Osteocyte (in vitro differentiated cells): Measurements from ENCODE around the gene ARID3C. TPM values are rescaled to one million over a fixed set of nuclear protein-coding genes. Genes with fewer than 3 reads are reported as not detected.

Source experiments
- DNase-seq: peaks from one replicate; pipeline ENCODE4 v3.0.0; 2021; ENCODE audit warnings: mixed read lengths; ENCODE audit not compliant: unreplicated experiment; ENCODE audit errors: extremely low spot score
- H3K27ac Mint-ChIP-seq: one replicate; pipeline ENCODE4 v1.8.0; 2021; ENCODE audit warnings: mild to moderate bottlenecking, mixed read lengths; ENCODE audit not compliant: unreplicated experiment
- H3K27me3 Mint-ChIP-seq: one replicate; pipeline ENCODE4 v1.8.0; 2021; ENCODE audit warnings: mixed read lengths; ENCODE audit not compliant: unreplicated experiment
- H3K36me3 Mint-ChIP-seq: one replicate; pipeline ENCODE4 v1.8.0; 2021; ENCODE audit warnings: mixed read lengths; ENCODE audit not compliant: unreplicated experiment
- H3K4me1 Mint-ChIP-seq: one replicate; pipeline ENCODE4 v1.8.0; 2021; ENCODE audit warnings: mixed read lengths; ENCODE audit not compliant: unreplicated experiment
- H3K4me3 Mint-ChIP-seq: one replicate; pipeline ENCODE4 v1.8.0; 2021; ENCODE audit warnings: mild to moderate bottlenecking, moderate library complexity, mixed read lengths; ENCODE audit not compliant: unreplicated experiment
- H3K9me3 Mint-ChIP-seq: one replicate; pipeline ENCODE4 v1.8.0; 2021; ENCODE audit warnings: mixed read lengths; ENCODE audit not compliant: unreplicated experiment
- total RNA-seq: library from RNA; stranded (reverse); gene quantifications from 2 replicates; pipeline ENCODE4 v1.2.1, GENCODE V29; 2021
- TF ChIP-seq, protein P1 (sequence below): fragments of 200-600 bp; sonication (generic); IDR thresholded peaks from 2 replicates; pipeline ENCODE4 v1.5.0; 2021; ENCODE audit warnings: antibody characterized with exemption, mild to moderate bottlenecking, moderate library complexity

Gene ARID3C
- total RNA-seq, 1 donor from 2014 or later: not detected

DNA sequence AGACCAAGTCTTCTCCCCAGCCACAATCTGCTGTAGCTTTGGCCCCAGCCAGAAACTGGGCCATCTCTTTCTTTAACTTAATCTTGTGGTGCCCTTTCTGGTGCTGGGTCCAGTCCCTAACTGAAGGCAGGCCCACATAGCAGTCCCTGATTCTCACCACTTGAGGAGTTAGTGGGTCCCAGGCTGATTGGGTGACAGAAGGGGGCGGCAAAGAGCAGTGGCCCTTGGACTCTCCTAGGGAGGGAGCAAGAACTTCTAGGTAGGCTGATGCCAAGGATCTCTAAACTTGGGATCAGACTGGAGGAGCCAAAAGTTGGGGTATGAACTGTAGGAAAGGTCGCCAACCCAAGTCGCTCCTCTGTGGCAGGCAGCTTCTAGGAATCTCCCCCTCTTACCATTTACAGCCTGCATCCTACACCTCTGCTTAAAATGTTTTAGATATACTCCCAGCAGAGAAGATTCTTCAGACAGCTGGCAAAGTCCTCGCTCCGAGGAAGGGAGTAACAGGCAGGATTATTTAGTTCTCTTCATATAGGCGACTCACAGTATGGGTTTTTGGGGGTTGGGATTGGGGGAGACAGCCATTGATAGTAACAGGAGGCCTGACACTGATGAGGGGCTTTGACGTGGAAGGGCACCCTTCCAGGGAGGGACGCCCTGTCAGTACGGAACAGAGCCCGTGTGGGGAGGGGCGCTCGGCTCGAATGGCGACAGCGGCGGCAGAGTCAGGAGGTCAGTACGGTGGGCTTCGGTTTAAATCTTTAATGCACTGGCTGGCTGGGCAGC, 35.6 kb upstream of the ARID3C start:
- Mint-ChIP-seq H3K4me1 (peaks cover 11% of the 10 kb centered on the region), H3K36me3 (peaks cover 4% of the 10 kb centered on the region), H3K27me3 (no peaks in the 10 kb centered on the region), H3K27ac (peak overlapping the region; percentile 97), H3K4me3 (peak overlapping the region; percentile 88), H3K9me3 (no peaks in the 10 kb centered on the region)
- TF ChIP-seq, protein P1, sequence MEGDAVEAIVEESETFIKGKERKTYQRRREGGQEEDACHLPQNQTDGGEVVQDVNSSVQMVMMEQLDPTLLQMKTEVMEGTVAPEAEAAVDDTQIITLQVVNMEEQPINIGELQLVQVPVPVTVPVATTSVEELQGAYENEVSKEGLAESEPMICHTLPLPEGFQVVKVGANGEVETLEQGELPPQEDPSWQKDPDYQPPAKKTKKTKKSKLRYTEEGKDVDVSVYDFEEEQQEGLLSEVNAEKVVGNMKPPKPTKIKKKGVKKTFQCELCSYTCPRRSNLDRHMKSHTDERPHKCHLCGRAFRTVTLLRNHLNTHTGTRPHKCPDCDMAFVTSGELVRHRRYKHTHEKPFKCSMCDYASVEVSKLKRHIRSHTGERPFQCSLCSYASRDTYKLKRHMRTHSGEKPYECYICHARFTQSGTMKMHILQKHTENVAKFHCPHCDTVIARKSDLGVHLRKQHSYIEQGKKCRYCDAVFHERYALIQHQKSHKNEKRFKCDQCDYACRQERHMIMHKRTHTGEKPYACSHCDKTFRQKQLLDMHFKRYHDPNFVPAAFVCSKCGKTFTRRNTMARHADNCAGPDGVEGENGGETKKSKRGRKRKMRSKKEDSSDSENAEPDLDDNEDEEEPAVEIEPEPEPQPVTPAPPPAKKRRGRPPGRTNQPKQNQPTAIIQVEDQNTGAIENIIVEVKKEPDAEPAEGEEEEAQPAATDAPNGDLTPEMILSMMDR: peak; percentile 79
- DNase-seq: peak; percentile 88

- no peaks in the 10 kb centered on the region for H3K9me3 Mint-ChIP-seq
- no peaks in the 10 kb centered on the region for H3K27me3 Mint-ChIP-seq
- H3K4me3 Mint-ChIP-seq: no peak overlapping the region
- TF ChIP-seq, protein P1: no peak
- no peak overlapping the region for H3K27ac Mint-ChIP-seq
- H3K36me3 Mint-ChIP-seq: peaks cover 2% of the 10 kb centered on the region
- H3K4me1 Mint-ChIP-seq: peaks cover 11% of the 10 kb centered on the region
- no peak for DNase-seq
Measured at GRCh38 chr9:34663303-34663605, 34.4 kb upstream of the ARID3C start.

- no peaks in the 10 kb centered on the region for H3K9me3 Mint-ChIP-seq
- H3K27me3 Mint-ChIP-seq: no peaks in the 10 kb centered on the region
- H3K36me3 Mint-ChIP-seq: peaks cover 2% of the 10 kb centered on the region
- H3K4me1 Mint-ChIP-seq: peaks cover 11% of the 10 kb centered on the region
- H3K27ac Mint-ChIP-seq: no peak within 1 kb of the TSS
- no peak within 1 kb of the TSS for H3K4me3 Mint-ChIP-seq
- DNase-seq: no peak
- TF ChIP-seq, protein P1: no peak
Measured at GRCh38 chr9:34662526-34663302, 33.8 kb upstream of the ARID3C start, which contains the start of gene CCL27. CCL27 (minus strand) TSS chr9:34662657; CDS start chr9:34662633, 24 bp downstream.

- TF ChIP-seq, protein P1: no peak
- H3K27ac Mint-ChIP-seq: no peak overlapping the region
- peaks cover 13% of the 10 kb centered on the region for H3K4me1 Mint-ChIP-seq
- no peaks in the 10 kb centered on the region for H3K36me3 Mint-ChIP-seq
- no peak for DNase-seq
- H3K4me3 Mint-ChIP-seq: no peak overlapping the region
- no peaks in the 10 kb centered on the region for H3K27me3 Mint-ChIP-seq
- no peaks in the 10 kb centered on the region for H3K9me3 Mint-ChIP-seq
Measured at GRCh38 chr9:34659592-34660253, 30.9 kb upstream of the ARID3C start.

DNA sequence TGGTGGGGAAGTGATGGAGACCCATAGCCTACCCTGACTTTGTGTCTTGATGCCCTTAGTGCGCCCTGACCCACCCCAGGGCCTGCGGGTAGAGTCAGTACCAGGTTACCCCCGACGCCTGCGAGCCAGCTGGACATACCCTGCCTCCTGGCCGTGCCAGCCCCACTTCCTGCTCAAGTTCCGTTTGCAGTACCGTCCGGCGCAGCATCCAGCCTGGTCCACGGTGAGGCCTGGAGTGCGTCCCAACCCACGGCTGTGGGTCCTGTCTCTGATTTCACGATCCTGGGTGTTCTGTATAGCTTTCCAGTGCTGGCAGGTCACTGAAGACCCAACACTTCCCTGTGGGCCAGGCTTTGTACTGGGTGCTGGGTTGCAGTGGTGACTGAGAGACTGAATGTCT, 29.6 kb upstream of the ARID3C start:
- H3K27ac Mint-ChIP-seq: no peak overlapping the region
- TF ChIP-seq, protein P1: no peak
- H3K4me3 Mint-ChIP-seq: no peak overlapping the region
- peaks cover 17% of the 10 kb centered on the region for H3K4me1 Mint-ChIP-seq
- H3K36me3 Mint-ChIP-seq: no peaks in the 10 kb centered on the region
- DNase-seq: no peak
- H3K27me3 Mint-ChIP-seq: no peaks in the 10 kb centered on the region
- H3K9me3 Mint-ChIP-seq: no peaks in the 10 kb centered on the region
